Panc1 (cell line): ENCODE data around the gene CEMIP. TPM values are rescaled to one million over a fixed set of nuclear protein-coding genes. Genes with fewer than 3 reads are reported as not detected.

Experiments used
- ATAC-seq: fragments of 200-7000 bp; cut with Tn5 transposase; 2 replicates; pipeline ENCODE4 v1.9.1; 2020; ENCODE audit warnings: mild to moderate bottlenecking, moderate library complexity
- BruUV-seq: library from RNA; stranded (reverse); fragments of 400-500 nt; replicated peaks from 2 replicates; lab custom pipeline; 2021; lab: Mats Ljungman, UMichigan
- CTCF ChIA-PET: fragments of 300-600 bp; sonication (Branson Sonifier 250); formaldehyde crosslinking; loops from one replicate; lab custom pipeline; 2022; ENCODE audit warnings: antibody characterized with exemption; lab: Charles Lee
- POLR2A ChIA-PET: fragments of 300-600 bp; sonication (Branson Sonifier 250); formaldehyde crosslinking; loops from one replicate; lab custom pipeline; 2022; ENCODE audit warnings: antibody characterized with exemption; lab: Charles Lee
- DNase-seq: peaks from one replicate; pipeline ENCODE4 v3.0.0-alpha.2; 2010; ENCODE audit warnings: low read depth, low spot score
- H3K27ac ChIP-seq: 2 replicates; pipeline ENCODE4 v1.5.1; 2011; ENCODE audit warnings: mild to moderate bottlenecking, low read length, inconsistent platforms
- H3K27me3 ChIP-seq: fragments of 200-500 bp; sonication (Bioruptor generic); 2 replicates; pipeline ENCODE4 v1.6.0; 2014; ENCODE audit warnings: low read length, inconsistent platforms; ENCODE audit not compliant: control insufficient read depth, insufficient read depth
- H3K36me3 ChIP-seq: fragments of 200-500 bp; sonication (Bioruptor generic); 2 replicates; pipeline ENCODE4 v1.5.1; 2014; ENCODE audit warnings: inconsistent platforms, mild to moderate bottlenecking, low read length, moderate library complexity; ENCODE audit not compliant: control insufficient read depth, insufficient read depth
- H3K4me1 ChIP-seq: 2 replicates; pipeline ENCODE4 v1.5.1; 2011; ENCODE audit warnings: inconsistent platforms, mild to moderate bottlenecking, low read length, moderate library complexity; ENCODE audit not compliant: control insufficient read depth, insufficient read depth
- H3K4me3 ChIP-seq, 2 experiments: 2 replicates each; pipeline ENCODE4 v1.5.1; 2011 to 2012; ENCODE audit warnings: low read depth in 2 of 2, low read length in 2 of 2, mild to moderate bottlenecking in 2 of 2, inconsistent platforms in 1 of 2, moderate library complexity in 1 of 2
- H3K9me3 ChIP-seq: fragments of 200-500 bp; sonication (Bioruptor generic); 2 replicates; pipeline ENCODE4 v1.5.1; 2014; ENCODE audit warnings: low read depth, mild to moderate bottlenecking, inconsistent platforms, low read length, moderate library complexity; ENCODE audit not compliant: control insufficient read depth, insufficient read depth
- CTCF ChIP-seq: fragments of 450-650 bp; IDR thresholded peaks from 2 replicates; pipeline ENCODE4 v1.5.1; 2017; ENCODE audit warnings: mild to moderate bottlenecking
- POLR2AphosphoS5 ChIP-seq: IDR thresholded peaks from 2 replicates; pipeline ENCODE4 v1.6.1; 2012; ENCODE audit warnings: mild to moderate bottlenecking, low read depth, low read length, moderate library complexity
- REST ChIP-seq, 2 experiments: IDR thresholded peaks; 2 replicates each; pipeline ENCODE4 v1.6.1; 2011 to 2012; ENCODE audit warnings: low read depth in 2 of 2, control low read depth in 1 of 2, low read length in 1 of 2, mild to moderate bottlenecking in 1 of 2, moderate library complexity in 1 of 2; ENCODE audit not compliant: insufficient read depth in 1 of 2
- SIN3A ChIP-seq: IDR thresholded peaks from 2 replicates; pipeline ENCODE4 v1.6.1; 2012; ENCODE audit warnings: low read depth, mild to moderate bottlenecking, low read length, moderate library complexity, borderline replicate concordance; ENCODE audit not compliant: insufficient read depth
- TCF7L2 ChIP-seq: IDR thresholded peaks from 2 replicates; pipeline ENCODE4 v1.6.1; 2011; ENCODE audit warnings: mild to moderate bottlenecking, low read depth, low read length, inconsistent platforms
- in situ Hi-C: cut with HindIII; loops from 2 replicates; pipeline ENCODE4 v1.10.0; 2016; ENCODE audit warnings: low sequenced_read_pairs, low pct_unique_long_range_greater_than_20kb
- intact Hi-C: fragments of 100-400 bp; cut with micrococcal nuclease; formaldehyde crosslinking; loops from one replicate; pipeline ENCODE4 v1.10.0; 2022; ENCODE audit not compliant: unreplicated experiment
- total RNA-seq: library from RNA; stranded (reverse); gene quantifications from one replicate; pipeline ENCODE4 v1.2.1, GENCODE V29; 2021; ENCODE audit not compliant: unreplicated experiment

The CEMIP gene
- total RNA-seq, 1 experiment from 2014 or later = 0.46 TPM

- intact Hi-C loops (no loop called here), in situ Hi-C loops (no loop called here)
- H3K27me3 ChIP-seq = peaks cover 31% of the 10 kb centered on the region
- ATAC-seq (no peak), DNase-seq (no peak)
- peaks cover 6% of the 10 kb centered on the region; the same call in 1 of the 2 replicates for H3K4me1 ChIP-seq
- no peaks in the 10 kb centered on the region for H3K9me3 ChIP-seq
- TF ChIP-seq REST (IDR thresholded peaks at IDR 0.05; ENCODE audit: insufficient read depth in 1 of 2, low read depth in 2 of 2, low read length in 1 of 2) (no peak), TCF7L2 (no peak), POLR2AphosphoS5 (no peak), SIN3A (no peak), CTCF (no peak)
- H3K4me3 ChIP-seq = peak overlapping the region; percentile 50 to 57
- CTCF ChIA-PET = interaction anchor here (0.6 to 5.2 kb wide), 3 partner anchors 178 to 211 kb away, joined by 7 to 65 read pairs (median 8); no protein-coding TSS in a partner anchor
- no peaks in the 10 kb centered on the region for H3K36me3 ChIP-seq
- no TSS peak for BruUV-seq
- POLR2A ChIA-PET = no interaction called here
- H3K27ac ChIP-seq = no peak overlapping the region
Observed at GRCh38 chr15:80778621-80778963, 578 bp upstream of the CEMIP start.

GRCh38 chr15:80779658-80780415 lies 667 bp downstream of the CEMIP start:
- H3K9me3 ChIP-seq = no peaks in the 10 kb centered on the region
- ChIA-PET POLR2A (no interaction called here), CTCF (interaction anchor here (0.5 to 5.2 kb wide), 12 partner anchors 98 to 454 kb away, joined by 3 to 65 read pairs (median 3); no protein-coding TSS in a partner anchor)
- H3K4me1 ChIP-seq = peaks cover 6% of the 10 kb centered on the region; the same call in 1 of the 2 replicates
- in situ Hi-C loops = no loop called here
- H3K36me3 ChIP-seq = no peaks in the 10 kb centered on the region
- peaks cover 31% of the 10 kb centered on the region for H3K27me3 ChIP-seq
- H3K27ac ChIP-seq = no peak overlapping the region
- H3K4me3 ChIP-seq = peak overlapping the region; percentile 50 to 57
- DNase-seq (no peak), ATAC-seq (peak; percentile 68)
- TF ChIP-seq REST (IDR thresholded peaks at IDR 0.05; ENCODE audit: insufficient read depth in 1 of 2, low read depth in 2 of 2, low read length in 1 of 2) (peak; percentile 3 to 63; a peak in 2 of 4 replicates), SIN3A (no peak), TCF7L2 (no peak), POLR2AphosphoS5 (no peak), CTCF (no peak)
- no TSS peak for BruUV-seq
- intact Hi-C loops = loop anchor here (1.0 to 2.0 kb wide), 2 partner anchors 191 to 325 kb away; no protein-coding TSS in a partner anchor
